ENCODE measurements around the gene DMKN.
A peak's percentile ranks its signal among the peaks of the same experiment; 100 is the strongest.

The DMKN gene

GRCh38 chr19:35497406-35497805 is 16.0 kb downstream of the DMKN start:
- Histone ChIP-seq H3K27ac (no peak overlapping the region), H3K4me3 (no peak overlapping the region), H3K27me3 (peaks cover 0 to 20% of the 10 kb centered on the region in 2 donors), H3K9me3 (no peaks in the 10 kb centered on the region), H3K36me3 (peaks cover 0 to 50% (median 0%) of the 10 kb centered on the region in 3 donors), H3K4me1 (peaks cover 0 to 9% (median 4%) of the 10 kb centered on the region in 4 donors)
- TF ChIP-seq CTCF (IDR thresholded peaks at IDR 0.05), result no peak
- DNase-seq, result no peak
- intact Hi-C loops (cut with DNase I; ENCODE audit: low total_unique reads), result no loop called here

- H3K4me3 ChIP-seq, result no peak overlapping the region
- intact Hi-C loops (cut with DNase I; ENCODE audit: low total_unique reads), result no loop called here
- peak in 1 of 2 donors; percentile 35 for DNase-seq
Measured at GRCh38 chr19:35495107-35496064, 18.1 kb downstream of the DMKN start.

GRCh38 chr19:35493971-35494370 is 19.5 kb downstream of the DMKN start:
- Histone ChIP-seq H3K27me3 (peaks cover 0 to 34% of the 10 kb centered on the region in 2 donors), H3K4me3 (no peak overlapping the region), H3K4me1 (peaks cover 0 to 9% (median 4%) of the 10 kb centered on the region in 4 donors), H3K9me3 (no peaks in the 10 kb centered on the region), H3K36me3 (peaks cover 0 to 18% (median 0%) of the 10 kb centered on the region in 3 donors), H3K27ac (no peak overlapping the region)
- intact Hi-C loops (cut with DNase I; ENCODE audit: low total_unique reads), result loop anchor here (5.0 kb wide), 1 partner anchor 222 kb away; no protein-coding TSS in a partner anchor
- no peak for TF ChIP-seq CTCF (IDR thresholded peaks at IDR 0.05)
- DNase-seq, result peak in 1 of 2 donors; percentile 39

More at GRCh38 chr19:35495107-35496064, 18.1 kb downstream of the DMKN start:
- peak; percentile 86 to 99 for TF ChIP-seq CTCF (IDR thresholded peaks at IDR 0.05)
- peaks cover 0 to 32% (median 0%) of the 10 kb centered on the region in 3 donors for H3K36me3 ChIP-seq
- H3K27me3 ChIP-seq, result peaks cover 0 to 28% of the 10 kb centered on the region in 2 donors
- no peak overlapping the region for H3K27ac ChIP-seq
- peaks cover 0 to 9% (median 4%) of the 10 kb centered on the region in 4 donors for H3K4me1 ChIP-seq
- no peaks in the 10 kb centered on the region for H3K9me3 ChIP-seq

- Histone ChIP-seq H3K9me3 (no peaks in the 10 kb centered on the region), H3K36me3 (peaks cover 0 to 2% (median 0%) of the 10 kb centered on the region in 3 donors), H3K4me3 (no peak overlapping the region), H3K27me3 (peaks cover 0 to 43% of the 10 kb centered on the region in 2 donors), H3K4me1 (peaks cover 0 to 9% (median 4%) of the 10 kb centered on the region in 4 donors), H3K27ac (no peak overlapping the region)
- no peak for TF ChIP-seq CTCF (IDR thresholded peaks at IDR 0.05)
- peak in 1 of 2 donors; percentile 64 for DNase-seq
- intact Hi-C loops (cut with DNase I; ENCODE audit: low total_unique reads), result loop anchor here (5.0 kb wide), 1 partner anchor 220 kb away; no protein-coding TSS in a partner anchor
Measured at GRCh38 chr19:35491836-35492360, 21.6 kb downstream of the DMKN start.

GRCh38 chr19:35490364-35490763 is 23.1 kb downstream of the DMKN start, which contains the start of gene KRTDAP:
TSS of gene KRTDAP (minus strand) at chr19:35490464. CDS start at chr19:35490442, 22 bp downstream.
- Histone ChIP-seq H3K4me1 (peaks cover 0 to 5% (median 3%) of the 10 kb centered on the region in 4 donors), H3K36me3 (no peaks in the 10 kb centered on the region), H3K9me3 (no peaks in the 10 kb centered on the region), H3K27me3 (peaks cover 0 to 40% of the 10 kb centered on the region in 2 donors), H3K4me3 (no peak within 1 kb of the TSS), H3K27ac (no peak within 1 kb of the TSS)
- no peak for TF ChIP-seq CTCF (IDR thresholded peaks at IDR 0.05)
- no peak for DNase-seq
- intact Hi-C loops (cut with DNase I; ENCODE audit: low total_unique reads), result loop anchor here (5.0 kb wide), 1 partner anchor 218 kb away; no protein-coding TSS in a partner anchor

Data from tibial artery (tissue), 4 donors.